ENCODE results near the gene RBKS. TPM values are rescaled to one million over a fixed set of nuclear protein-coding genes. Genes with fewer than 3 reads are reported as not detected.

Gene RBKS
- total RNA-seq, 2 donors from 2014 or later, result 1.0 to 7.6 TPM

DNA sequence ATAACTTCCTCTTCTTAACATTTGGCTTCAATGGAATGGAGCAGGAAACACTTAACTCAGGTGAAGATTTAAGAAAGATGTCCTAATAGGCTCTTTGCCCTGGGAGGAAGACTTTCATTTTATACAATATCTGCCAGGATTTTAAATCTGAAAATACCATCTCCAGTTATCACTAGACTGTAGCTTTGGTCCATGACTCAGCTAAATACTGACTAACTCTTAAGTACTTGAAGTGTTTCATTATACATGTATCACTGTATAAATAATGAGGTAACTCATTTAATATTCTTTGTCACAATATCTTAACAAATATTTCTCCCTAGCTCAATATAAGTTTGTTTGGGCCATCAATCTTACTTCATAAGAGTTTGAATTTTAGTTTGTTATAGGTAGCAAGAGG is 34.7 kb downstream of the RBKS start:
- Histone ChIP-seq H3K36me3 (replicated peaks in 1 of 2; ENCODE audit: insufficient read depth in 1 of 2, low read depth in 2 of 2) (no peaks in the 10 kb centered on the region), H3K27me3 (no peaks in the 10 kb centered on the region), H3K4me3 (no peak overlapping the region), H3K27ac (no peak overlapping the region), H3K9me3 (no peaks in the 10 kb centered on the region), H3K4me1 (peaks cover 9% of the 10 kb centered on the region)
- ATAC-seq, result no peak
- TF ChIP-seq, protein P1, sequence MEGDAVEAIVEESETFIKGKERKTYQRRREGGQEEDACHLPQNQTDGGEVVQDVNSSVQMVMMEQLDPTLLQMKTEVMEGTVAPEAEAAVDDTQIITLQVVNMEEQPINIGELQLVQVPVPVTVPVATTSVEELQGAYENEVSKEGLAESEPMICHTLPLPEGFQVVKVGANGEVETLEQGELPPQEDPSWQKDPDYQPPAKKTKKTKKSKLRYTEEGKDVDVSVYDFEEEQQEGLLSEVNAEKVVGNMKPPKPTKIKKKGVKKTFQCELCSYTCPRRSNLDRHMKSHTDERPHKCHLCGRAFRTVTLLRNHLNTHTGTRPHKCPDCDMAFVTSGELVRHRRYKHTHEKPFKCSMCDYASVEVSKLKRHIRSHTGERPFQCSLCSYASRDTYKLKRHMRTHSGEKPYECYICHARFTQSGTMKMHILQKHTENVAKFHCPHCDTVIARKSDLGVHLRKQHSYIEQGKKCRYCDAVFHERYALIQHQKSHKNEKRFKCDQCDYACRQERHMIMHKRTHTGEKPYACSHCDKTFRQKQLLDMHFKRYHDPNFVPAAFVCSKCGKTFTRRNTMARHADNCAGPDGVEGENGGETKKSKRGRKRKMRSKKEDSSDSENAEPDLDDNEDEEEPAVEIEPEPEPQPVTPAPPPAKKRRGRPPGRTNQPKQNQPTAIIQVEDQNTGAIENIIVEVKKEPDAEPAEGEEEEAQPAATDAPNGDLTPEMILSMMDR (IDR thresholded peaks at IDR 0.05), result no peak
- no peak for TF ChIP-seq POLR2A (IDR thresholded peaks at IDR 0.05)
- no peak for DNase-seq
- intact Hi-C loops (cut with DNase I), result no loop called here

GRCh38 chr2:27854229-27854862 is 35.8 kb downstream of the RBKS start:
- Histone ChIP-seq H3K27ac (no peak overlapping the region), H3K9me3 (no peaks in the 10 kb centered on the region), H3K27me3 (no peaks in the 10 kb centered on the region), H3K4me1 (peaks cover 9% of the 10 kb centered on the region), H3K36me3 (replicated peaks in 1 of 2; ENCODE audit: insufficient read depth in 1 of 2, low read depth in 2 of 2) (no peaks in the 10 kb centered on the region), H3K4me3 (no peak overlapping the region)
- DNase-seq, result peak; percentile 20 to 60 (median 26)
- 26 to 31% methylated on average over 3 of the region's 3 CpGs for WGBS, 2 donors
- no peak for TF ChIP-seq POLR2A (IDR thresholded peaks at IDR 0.05)
- TF ChIP-seq, protein P1 (IDR thresholded peaks at IDR 0.05), result peak in 3 of 7 experiments; percentile 7 to 26 (median 10)
- intact Hi-C loops (cut with DNase I), result no loop called here
- peak; percentile 30 for ATAC-seq

- Histone ChIP-seq H3K4me1 (peaks cover 9% of the 10 kb centered on the region), H3K27me3 (no peaks in the 10 kb centered on the region), H3K9me3 (no peaks in the 10 kb centered on the region), H3K4me3 (no peak overlapping the region), H3K27ac (no peak overlapping the region), H3K36me3 (replicated peaks in 1 of 2; ENCODE audit: insufficient read depth in 1 of 2, low read depth in 2 of 2) (no peaks in the 10 kb centered on the region)
- no peak for TF ChIP-seq POLR2A (IDR thresholded peaks at IDR 0.05)
- TF ChIP-seq, protein P1 (IDR thresholded peaks at IDR 0.05), result no peak
- no peak for ATAC-seq
- WGBS, 2 donors, result 97 to 100% methylated on average over 1 of the region's 1 CpG
- intact Hi-C loops (cut with DNase I), result no loop called here
- DNase-seq, result no peak
Observed at GRCh38 chr2:27852691-27853090, 37.5 kb downstream of the RBKS start.

- TF ChIP-seq, protein P1 (IDR thresholded peaks at IDR 0.05), result no peak
- TF ChIP-seq POLR2A (IDR thresholded peaks at IDR 0.05), result no peak
- no peaks in the 10 kb centered on the region for H3K36me3 ChIP-seq (replicated peaks in 1 of 2; ENCODE audit: insufficient read depth in 1 of 2, low read depth in 2 of 2)
- no peak for DNase-seq
- no peak for ATAC-seq
- H3K4me1 ChIP-seq, result peaks cover 9% of the 10 kb centered on the region
- no peak overlapping the region for H3K27ac ChIP-seq
- H3K9me3 ChIP-seq, result no peaks in the 10 kb centered on the region
- no peak overlapping the region for H3K4me3 ChIP-seq
- intact Hi-C loops (cut with DNase I), result no loop called here
- H3K27me3 ChIP-seq, result no peaks in the 10 kb centered on the region
- 89 to 100% methylated on average over 3 of the region's 3 CpGs for WGBS, 2 donors
Observed at GRCh38 chr2:27849558-27850205, 40.5 kb downstream of the RBKS start.

- H3K4me3 ChIP-seq, result no peak overlapping the region
- no peak for ATAC-seq
- TF ChIP-seq, protein P1 (IDR thresholded peaks at IDR 0.05), result no peak
- TF ChIP-seq POLR2A (IDR thresholded peaks at IDR 0.05), result no peak
- H3K4me1 ChIP-seq, result no peaks in the 10 kb centered on the region
- intact Hi-C loops (cut with DNase I), result no loop called here
- DNase-seq, result no peak
- WGBS, 2 donors, result 89 to 93% methylated on average over 2 of the region's 2 CpGs
- no peaks in the 10 kb centered on the region for H3K27me3 ChIP-seq
- no peak overlapping the region for H3K27ac ChIP-seq
- H3K9me3 ChIP-seq, result no peaks in the 10 kb centered on the region
- no peaks in the 10 kb centered on the region for H3K36me3 ChIP-seq (replicated peaks in 1 of 2; ENCODE audit: insufficient read depth in 1 of 2, low read depth in 2 of 2)
Observed at GRCh38 chr2:27847333-27847732, 42.9 kb downstream of the RBKS start.
